ENCODE data around the gene NFATC1.

GRCh38 chr18:79572848-79573451, 177.2 kb downstream of the NFATC1 start:
- no peak for TF ChIP-seq CTCF (IDR thresholded peaks at IDR 0.05)
- no peak for TF ChIP-seq EP300 (IDR thresholded peaks at IDR 0.05; ENCODE audit: borderline replicate concordance in 1 of 2, low read depth in 1 of 2, low read length in 1 of 2)
- no peak for TF ChIP-seq MEF2A (IDR thresholded peaks at IDR 0.05; ENCODE audit: borderline replicate concordance, low read depth)
- no peak for TF ChIP-seq NFIC (IDR thresholded peaks at IDR 0.05; ENCODE audit: borderline replicate concordance)
- TF ChIP-seq POLR2AphosphoS5 (IDR thresholded peaks at IDR 0.05; ENCODE audit: low read depth, low read length): no peak
- no peak for TF ChIP-seq SMC3 (IDR thresholded peaks at IDR 0.05; ENCODE audit: low read depth, low read length)
- no peak for TF ChIP-seq RAD21 (IDR thresholded peaks at IDR 0.05; ENCODE audit: low read length)
